ENCODE results near the gene WWC2.

The WWC2 gene

GRCh38 chr4:183276106-183276505 lies 177.0 kb downstream of the WWC2 start:
- H3K9ac ChIP-seq, result no peak overlapping the region
- H3K79me2 ChIP-seq (ENCODE audit: insufficient read depth, low read depth), result no peaks in the 10 kb centered on the region
- no peaks in the 10 kb centered on the region for H4K20me1 ChIP-seq (ENCODE audit: insufficient read depth)
- TF ChIP-seq CTCF (conservative IDR thresholded peaks at IDR 0.05; ENCODE audit: low read depth, low read length), result no peak
- no peak overlapping the region for H3K4me3 ChIP-seq (IDR thresholded peaks at IDR 0.05; ENCODE audit: insufficient read depth, low read depth, low read length)
- no peak overlapping the region for H3K27ac ChIP-seq
- no peaks in the 10 kb centered on the region for H3K36me3 ChIP-seq (ENCODE audit: insufficient read depth)
- H3K4me1 ChIP-seq (ENCODE audit: low read depth, poor library complexity, severe bottlenecking), result no peaks in the 10 kb centered on the region
- no peak overlapping the region for H2AFZ ChIP-seq (ENCODE audit: low read depth)
- H3K27me3 ChIP-seq (ENCODE audit: insufficient read depth, low read depth), result no peaks in the 10 kb centered on the region
- no peak overlapping the region for H3K4me2 ChIP-seq

- H3K36me3 ChIP-seq (ENCODE audit: insufficient read depth), result no peaks in the 10 kb centered on the region
- no peaks in the 10 kb centered on the region for H3K4me1 ChIP-seq (ENCODE audit: low read depth, poor library complexity, severe bottlenecking)
- H3K4me2 ChIP-seq, result no peak overlapping the region
- H3K4me3 ChIP-seq (IDR thresholded peaks at IDR 0.05; ENCODE audit: insufficient read depth, low read depth, low read length), result no peak overlapping the region
- H3K9ac ChIP-seq, result no peak overlapping the region
- H3K79me2 ChIP-seq (ENCODE audit: insufficient read depth, low read depth), result no peaks in the 10 kb centered on the region
- no peak for TF ChIP-seq CTCF (conservative IDR thresholded peaks at IDR 0.05; ENCODE audit: low read depth, low read length)
- no peak overlapping the region for H3K27ac ChIP-seq
- no peaks in the 10 kb centered on the region for H3K27me3 ChIP-seq (ENCODE audit: insufficient read depth, low read depth)
- H2AFZ ChIP-seq (ENCODE audit: low read depth), result no peak overlapping the region
- H4K20me1 ChIP-seq (ENCODE audit: insufficient read depth), result no peaks in the 10 kb centered on the region
These were observed 185.3 kb downstream of the WWC2 start for GRCh38 chr4:183284258-183284785.

- H3K27me3 ChIP-seq (ENCODE audit: insufficient read depth, low read depth), result no peaks in the 10 kb centered on the region
- TF ChIP-seq CTCF (conservative IDR thresholded peaks at IDR 0.05; ENCODE audit: low read depth, low read length), result no peak
- H4K20me1 ChIP-seq (ENCODE audit: insufficient read depth), result no peaks in the 10 kb centered on the region
- no peak overlapping the region for H2AFZ ChIP-seq (ENCODE audit: low read depth)
- H3K4me3 ChIP-seq (IDR thresholded peaks at IDR 0.05; ENCODE audit: insufficient read depth, low read depth, low read length), result no peak overlapping the region
- H3K4me2 ChIP-seq, result no peak overlapping the region
- no peaks in the 10 kb centered on the region for H3K36me3 ChIP-seq (ENCODE audit: insufficient read depth)
- H3K9ac ChIP-seq, result no peak overlapping the region
- H3K79me2 ChIP-seq (ENCODE audit: insufficient read depth, low read depth), result no peaks in the 10 kb centered on the region
- H3K4me1 ChIP-seq (ENCODE audit: low read depth, poor library complexity, severe bottlenecking), result no peaks in the 10 kb centered on the region
- H3K27ac ChIP-seq, result no peak overlapping the region
These were observed 185.9 kb downstream of the WWC2 start for GRCh38 chr4:183284965-183285364.

GRCh38 chr4:183285886-183286285 lies 186.8 kb downstream of the WWC2 start:
- Histone ChIP-seq H3K79me2 (ENCODE audit: insufficient read depth, low read depth) (no peaks in the 10 kb centered on the region), H3K4me2 (no peak overlapping the region), H3K4me3 (IDR thresholded peaks at IDR 0.05; ENCODE audit: insufficient read depth, low read depth, low read length) (no peak overlapping the region), H3K4me1 (ENCODE audit: low read depth, poor library complexity, severe bottlenecking) (no peaks in the 10 kb centered on the region), H3K27me3 (ENCODE audit: insufficient read depth, low read depth) (no peaks in the 10 kb centered on the region), H2AFZ (ENCODE audit: low read depth) (no peak overlapping the region), H4K20me1 (ENCODE audit: insufficient read depth) (no peaks in the 10 kb centered on the region), H3K27ac (no peak overlapping the region), H3K9ac (no peak overlapping the region), H3K36me3 (ENCODE audit: insufficient read depth) (no peaks in the 10 kb centered on the region)
- no peak for TF ChIP-seq CTCF (conservative IDR thresholded peaks at IDR 0.05; ENCODE audit: low read depth, low read length)
